Adipocyte (in vitro differentiated cells): ENCODE results near the gene OPCML.

ENCODE experiments used
- DNase-seq: peaks from one replicate; pipeline ENCODE4 v3.0.0-alpha.2; 2015; ENCODE audit warnings: low read depth
- H3K27me3 ChIP-seq: replicated peaks from 2 replicates; pipeline ENCODE4 v1.7.0; 2013; ENCODE audit warnings: mild to moderate bottlenecking, low read length, moderate library complexity; ENCODE audit not compliant: control insufficient read depth, insufficient read depth
- H3K36me3 ChIP-seq: 2 replicates; pipeline ENCODE4 v1.7.0; 2013; ENCODE audit warnings: low read length, mild to moderate bottlenecking, moderate library complexity; ENCODE audit not compliant: control insufficient read depth, insufficient read depth, severe bottlenecking
- H3K4me1 ChIP-seq: 2 replicates; pipeline ENCODE4 v1.7.0; 2013; ENCODE audit warnings: mild to moderate bottlenecking, low read length, moderate library complexity; ENCODE audit not compliant: control insufficient read depth, insufficient read depth
- H3K4me3 ChIP-seq: 2 replicates; pipeline ENCODE4 v1.7.0; 2013; ENCODE audit warnings: mild to moderate bottlenecking, low read length, moderate library complexity
- H3K9ac ChIP-seq: 2 replicates; pipeline ENCODE4 v1.7.0; 2013; ENCODE audit warnings: mild to moderate bottlenecking, low read length, moderate library complexity
- H3K9me3 ChIP-seq: 2 replicates; pipeline ENCODE4 v1.7.0; 2013; ENCODE audit warnings: mild to moderate bottlenecking, low read length, moderate library complexity; ENCODE audit not compliant: control insufficient read depth

OPCML gene

DNA sequence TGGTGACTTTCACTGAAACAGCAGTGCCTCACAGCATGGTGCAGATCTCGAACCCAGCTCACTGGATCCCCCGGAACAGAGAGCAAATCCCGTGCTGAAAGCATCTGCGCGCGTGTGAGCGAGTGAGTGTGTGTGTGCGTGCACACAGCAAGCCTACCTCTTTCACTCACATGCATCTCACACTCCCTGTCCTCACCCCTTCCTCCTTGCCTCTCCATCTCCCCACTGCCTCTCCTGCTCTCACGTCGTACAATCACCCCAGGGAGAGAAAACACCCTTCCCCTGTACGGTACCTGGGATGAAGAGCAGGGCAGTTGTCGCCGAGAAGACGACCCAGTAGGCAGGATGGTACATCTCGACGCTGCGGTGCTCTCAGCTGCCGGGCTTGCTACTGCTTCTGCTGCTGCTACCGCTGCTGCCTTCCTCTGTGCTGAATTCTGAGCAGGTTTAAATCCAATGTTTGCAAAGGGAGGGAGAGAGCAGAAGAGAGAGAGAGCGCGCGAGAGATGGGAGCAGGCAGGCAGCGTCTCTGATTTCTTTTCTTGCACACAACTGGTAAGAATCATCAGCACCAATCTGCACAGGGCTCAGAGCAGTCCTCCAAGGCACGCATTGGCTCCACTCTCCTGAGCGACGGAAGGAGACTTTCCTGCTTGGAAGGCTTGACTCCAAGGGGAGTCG, at the start of gene OPCML:
OPCML (minus strand) TSS at position 531 of the 681 bp plus-strand sequence.
- no peak within 1 kb of the TSS for H3K9ac ChIP-seq
- H3K4me3 ChIP-seq = no peak within 1 kb of the TSS
- no peaks in the 10 kb centered on the region for H3K9me3 ChIP-seq
- H3K36me3 ChIP-seq = no peaks in the 10 kb centered on the region
- DNase-seq = no peak
- H3K4me1 ChIP-seq = no peaks in the 10 kb centered on the region
- H3K27me3 ChIP-seq = peaks cover 11% of the 10 kb centered on the region

DNA sequence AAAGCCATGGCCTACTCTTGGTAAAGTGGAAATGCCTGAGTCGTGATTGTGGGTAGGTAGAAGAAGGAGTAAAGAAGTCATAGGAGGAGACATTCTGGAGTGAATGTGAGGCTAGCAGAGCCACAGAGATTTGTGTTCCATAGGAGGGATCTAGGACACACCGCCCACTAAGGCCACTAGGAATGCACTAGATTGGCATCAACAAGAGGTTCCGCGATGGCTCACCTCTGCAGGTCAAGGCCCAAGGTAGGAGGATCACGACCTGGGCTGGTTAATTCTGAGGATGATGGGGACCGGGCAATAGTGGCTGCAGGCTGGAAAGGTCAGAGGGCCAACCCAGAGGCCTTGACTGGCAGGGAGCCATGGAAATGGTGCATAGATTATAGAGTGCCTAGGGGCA, 48.8 kb upstream of the OPCML start:
- Histone ChIP-seq H3K4me1 (no peaks in the 10 kb centered on the region), H3K9me3 (no peaks in the 10 kb centered on the region), H3K36me3 (no peaks in the 10 kb centered on the region), H3K27me3 (no peaks in the 10 kb centered on the region), H3K4me3 (no peak overlapping the region), H3K9ac (no peak overlapping the region)
- DNase-seq = no peak

DNA sequence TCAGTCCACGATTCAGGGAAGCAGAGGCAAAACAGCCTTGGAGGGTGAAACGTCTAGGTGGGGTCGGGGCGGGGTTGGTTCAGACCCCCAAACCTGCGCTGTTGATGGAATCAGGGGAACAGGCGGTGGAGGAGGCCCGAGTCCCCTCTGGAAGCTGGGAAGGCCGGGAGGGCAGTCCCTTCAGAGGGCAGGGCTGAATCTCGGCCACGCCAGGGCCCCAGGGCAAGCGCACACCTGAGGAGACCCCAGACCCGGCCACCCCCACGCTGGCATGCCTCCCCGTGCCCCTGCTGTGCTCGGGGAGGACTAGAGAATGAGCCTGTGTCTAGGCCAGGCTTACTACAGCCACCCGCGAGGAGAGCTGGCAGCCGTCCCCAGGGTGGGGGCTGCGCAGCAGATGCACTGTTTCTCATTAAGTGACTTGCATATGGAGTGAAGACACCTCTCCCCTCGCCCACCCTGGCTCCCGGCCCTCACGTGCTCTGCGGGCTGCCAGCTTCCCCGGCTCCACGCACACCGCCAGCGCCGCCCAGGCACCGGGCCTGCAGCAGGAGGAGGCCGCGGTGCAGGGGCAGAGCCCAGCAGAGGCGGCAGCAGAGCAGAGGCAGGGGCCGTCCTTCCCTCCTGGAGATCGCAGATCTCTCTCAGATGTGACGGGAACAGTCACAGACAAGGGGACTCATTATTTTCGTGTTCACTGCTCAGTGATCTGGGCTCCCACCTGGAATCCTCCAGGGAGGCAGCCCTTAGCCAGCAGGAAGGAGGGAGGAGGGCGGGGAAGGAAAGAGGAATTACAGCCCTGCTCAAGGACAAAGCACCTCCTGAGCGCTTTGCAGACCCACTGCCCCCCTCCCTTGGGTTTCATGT, 47.1 kb upstream of the OPCML start:
- Histone ChIP-seq H3K9me3 (no peaks in the 10 kb centered on the region), H3K27me3 (no peaks in the 10 kb centered on the region), H3K36me3 (no peaks in the 10 kb centered on the region), H3K4me3 (no peak overlapping the region), H3K4me1 (no peaks in the 10 kb centered on the region), H3K9ac (no peak overlapping the region)
- no peak for DNase-seq

- H3K4me3 ChIP-seq = no peak overlapping the region
- DNase-seq = no peak
- H3K9me3 ChIP-seq = no peaks in the 10 kb centered on the region
- no peaks in the 10 kb centered on the region for H3K27me3 ChIP-seq
- H3K4me1 ChIP-seq = no peaks in the 10 kb centered on the region
- H3K36me3 ChIP-seq = no peaks in the 10 kb centered on the region
- no peak overlapping the region for H3K9ac ChIP-seq
Observed at GRCh38 chr11:133577403-133577802, 45.1 kb upstream of the OPCML start.

DNA sequence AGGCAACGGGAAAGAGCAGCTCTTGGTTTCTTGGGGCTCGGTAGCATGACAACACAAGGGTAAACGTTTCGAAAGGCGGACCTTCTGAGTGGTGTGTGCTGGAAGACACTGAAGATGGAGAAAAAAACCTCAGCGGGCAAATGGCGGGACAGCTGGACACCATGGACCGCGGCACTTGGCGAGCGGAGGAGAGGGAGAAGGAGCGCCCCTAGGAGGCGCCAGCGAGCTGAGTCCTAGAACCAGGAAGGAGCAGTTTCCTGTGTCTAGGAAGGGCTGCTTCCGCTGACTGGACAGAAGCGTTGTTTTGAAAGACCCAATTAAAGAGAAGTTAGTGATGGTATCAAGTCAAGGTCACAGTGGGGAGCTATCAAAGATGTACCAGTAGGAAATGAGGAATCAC, 44.0 kb upstream of the OPCML start:
- DNase-seq = no peak
- Histone ChIP-seq H3K9me3 (no peaks in the 10 kb centered on the region), H3K27me3 (no peaks in the 10 kb centered on the region), H3K9ac (no peak overlapping the region), H3K4me3 (no peak overlapping the region), H3K4me1 (no peaks in the 10 kb centered on the region), H3K36me3 (no peaks in the 10 kb centered on the region)

DNA sequence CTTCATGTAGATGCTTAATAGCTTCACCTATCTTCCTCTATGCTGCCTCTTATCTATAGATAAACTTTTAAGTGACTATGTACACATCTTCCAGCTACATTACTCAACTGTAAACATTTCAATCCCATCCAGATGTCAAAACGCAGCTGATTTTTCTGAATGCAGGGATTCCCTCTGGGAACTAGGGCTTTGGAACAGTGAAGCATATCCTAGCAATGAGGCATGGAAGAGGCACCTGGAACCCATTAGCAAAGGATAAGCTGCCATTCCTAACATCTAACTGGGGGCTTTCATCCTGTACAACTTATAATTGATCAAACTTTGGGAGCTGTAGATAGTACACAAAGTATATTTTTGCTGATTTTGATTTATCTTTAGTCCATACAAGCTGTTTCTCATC, 40.8 kb upstream of the OPCML start:
- no peak overlapping the region for H3K9ac ChIP-seq
- no peaks in the 10 kb centered on the region for H3K4me1 ChIP-seq

GRCh38 chr11:133570376-133570775, 38.1 kb upstream of the OPCML start:
- no peak overlapping the region for H3K4me3 ChIP-seq
- H3K27me3 ChIP-seq = no peaks in the 10 kb centered on the region
- no peaks in the 10 kb centered on the region for H3K4me1 ChIP-seq
- H3K9me3 ChIP-seq = no peaks in the 10 kb centered on the region
- DNase-seq = no peak
- H3K9ac ChIP-seq = no peak overlapping the region
- H3K36me3 ChIP-seq = no peaks in the 10 kb centered on the region

More for the DNA sequence above, 40.8 kb upstream of the OPCML start:
- no peaks in the 10 kb centered on the region for H3K9me3 ChIP-seq
- DNase-seq = no peak
- no peaks in the 10 kb centered on the region for H3K36me3 ChIP-seq
- no peaks in the 10 kb centered on the region for H3K27me3 ChIP-seq
- no peak overlapping the region for H3K4me3 ChIP-seq

- H3K36me3 ChIP-seq = no peaks in the 10 kb centered on the region
- H3K4me3 ChIP-seq = no peak overlapping the region
- DNase-seq = no peak
- no peaks in the 10 kb centered on the region for H3K9me3 ChIP-seq
- H3K27me3 ChIP-seq = no peaks in the 10 kb centered on the region
- H3K4me1 ChIP-seq = peaks cover 3% of the 10 kb centered on the region
- H3K9ac ChIP-seq = no peak overlapping the region
Observed at GRCh38 chr11:133563505-133564025, 31.3 kb upstream of the OPCML start.

DNA sequence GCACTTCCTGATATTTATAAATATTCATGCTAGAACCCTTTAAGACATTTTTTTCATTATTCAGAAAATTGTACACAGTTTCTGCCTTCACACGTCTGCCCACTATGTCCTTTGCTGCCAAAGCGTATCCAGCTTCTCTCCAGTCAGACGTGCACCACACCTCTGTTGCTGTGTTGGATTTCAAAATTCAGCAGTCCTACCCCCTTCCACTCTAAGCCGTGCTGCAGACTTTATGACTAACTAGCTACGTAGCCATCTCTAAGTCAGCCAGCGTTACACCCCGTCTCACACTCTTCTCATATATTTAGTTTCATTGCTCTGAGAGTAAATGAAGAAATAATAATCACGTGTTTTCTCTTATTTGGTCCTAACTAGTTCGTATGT, 28.2 kb upstream of the OPCML start:
- no peaks in the 10 kb centered on the region for H3K36me3 ChIP-seq
- H3K4me1 ChIP-seq = peaks cover 3% of the 10 kb centered on the region
- H3K9me3 ChIP-seq = no peaks in the 10 kb centered on the region
- H3K9ac ChIP-seq = no peak overlapping the region
- H3K27me3 ChIP-seq = no peaks in the 10 kb centered on the region
- no peak overlapping the region for H3K4me3 ChIP-seq
- DNase-seq = peak; percentile 0

- no peaks in the 10 kb centered on the region for H3K27me3 ChIP-seq
- no peak for DNase-seq
- no peak overlapping the region for H3K9ac ChIP-seq
- no peak overlapping the region for H3K4me3 ChIP-seq
- peaks cover 3% of the 10 kb centered on the region for H3K4me1 ChIP-seq
- H3K9me3 ChIP-seq = no peaks in the 10 kb centered on the region
- H3K36me3 ChIP-seq = no peaks in the 10 kb centered on the region
Observed at GRCh38 chr11:133559833-133560471, 27.7 kb upstream of the OPCML start.

DNA sequence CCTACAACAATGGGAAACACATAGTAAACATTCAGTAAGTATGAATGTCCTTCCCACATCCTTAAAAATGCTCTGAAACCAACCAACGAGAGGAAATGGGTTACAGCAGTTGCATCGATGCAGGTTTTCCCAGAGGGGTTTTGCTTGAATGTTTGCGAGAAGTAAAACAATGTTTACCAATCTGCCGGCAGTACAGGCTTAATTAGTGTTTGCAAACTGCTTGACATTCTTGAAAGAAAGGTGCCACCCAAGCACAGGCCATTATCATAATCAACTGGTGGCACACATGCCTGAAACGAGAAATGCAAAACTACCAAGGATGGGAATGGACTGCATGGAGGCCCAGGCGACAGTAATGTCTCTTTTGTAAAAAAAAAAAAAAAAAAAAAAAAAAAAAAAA, 27.1 kb upstream of the OPCML start:
- no peak overlapping the region for H3K9ac ChIP-seq
- H3K4me1 ChIP-seq = peaks cover 3% of the 10 kb centered on the region
- no peaks in the 10 kb centered on the region for H3K27me3 ChIP-seq
- no peaks in the 10 kb centered on the region for H3K36me3 ChIP-seq
- DNase-seq = no peak
- no peak overlapping the region for H3K4me3 ChIP-seq
- no peaks in the 10 kb centered on the region for H3K9me3 ChIP-seq
